Loucy (cell line): Measurements from ENCODE around the gene LRRC4C.

ENCODE experiments used
- H2AFZ ChIP-seq: fragments of 200-600 bp; sonication (generic); 2 replicates; pipeline ENCODE4 v1.6.0; 2016; ENCODE audit warnings: antibody characterized with exemption, mild to moderate bottlenecking, low read length, moderate library complexity
- H3F3A ChIP-seq: fragments of 200-600 bp; 2 replicates; pipeline ENCODE4 v1.6.0; 2016; ENCODE audit warnings: antibody characterized with exemption, low read depth, mild to moderate bottlenecking
- H3K27me3 ChIP-seq: fragments of 200-600 bp; sonication (generic); 2 replicates; pipeline ENCODE4 v1.6.1; 2014; ENCODE audit warnings: low read length, mild to moderate bottlenecking; ENCODE audit not compliant: insufficient read depth, poor library complexity, severe bottlenecking
- H3K36me3 ChIP-seq: fragments of 200-600 bp; sonication (generic); 2 replicates; pipeline ENCODE4 v1.6.1; 2016; ENCODE audit warnings: low read length; ENCODE audit not compliant: insufficient read depth
- H3K4me1 ChIP-seq: fragments of 200-600 bp; sonication (generic); 2 replicates; pipeline ENCODE4 v1.5.1; 2014; ENCODE audit warnings: low read length, mild to moderate bottlenecking; ENCODE audit not compliant: insufficient read depth, poor library complexity, severe bottlenecking
- H3K4me2 ChIP-seq: fragments of 200-600 bp; sonication (generic); 2 replicates; pipeline ENCODE4 v1.6.0; 2014; ENCODE audit warnings: antibody characterized with exemption, low read length, low read depth, mild to moderate bottlenecking; ENCODE audit not compliant: poor library complexity, severe bottlenecking
- H3K4me3 ChIP-seq: fragments of 200-600 bp; sonication (generic); 2 replicates; pipeline ENCODE4 v1.5.1; 2014; ENCODE audit warnings: low read length, mild to moderate bottlenecking, mixed read lengths; ENCODE audit not compliant: poor library complexity, severe bottlenecking
- H3K79me2 ChIP-seq: fragments of 200-600 bp; sonication (generic); 2 replicates; pipeline ENCODE4 v1.6.1; 2014; ENCODE audit warnings: low read length; ENCODE audit not compliant: insufficient read depth
- H3K9ac ChIP-seq: fragments of 200-600 bp; sonication (generic); 2 replicates; pipeline ENCODE4 v1.6.0; 2014; ENCODE audit warnings: mild to moderate bottlenecking, low read depth, low read length, moderate library complexity; ENCODE audit not compliant: poor library complexity, severe bottlenecking
- H3K9me2 ChIP-seq: fragments of 200-600 bp; sonication (generic); replicated peaks from 2 replicates; pipeline ENCODE4 v1.6.1; 2016; ENCODE audit warnings: low read depth, low read length, mixed read lengths
- H3K9me3 ChIP-seq: fragments of 200-600 bp; sonication (generic); 2 replicates; pipeline ENCODE4 v1.6.1; 2014; ENCODE audit warnings: mild to moderate bottlenecking, antibody characterized with exemption, low read length, low read depth; ENCODE audit not compliant: insufficient read depth
- H4K20me1 ChIP-seq: fragments of 200-600 bp; sonication (generic); 2 replicates; pipeline ENCODE4 v1.6.0; 2014; ENCODE audit warnings: antibody characterized with exemption, low read length, mild to moderate bottlenecking; ENCODE audit not compliant: insufficient read depth, poor library complexity, severe bottlenecking
- CTCF ChIP-seq: fragments of 200-600 bp; sonication (generic); conservative IDR thresholded peaks from 2 replicates; pipeline ENCODE4 v1.5.1; 2014; ENCODE audit warnings: mild to moderate bottlenecking, antibody characterized with exemption, low read length
- EZH2phosphoT487 ChIP-seq: fragments of 200-600 bp; IDR thresholded peaks from 2 replicates; pipeline ENCODE4 v1.6.1; 2018; ENCODE audit warnings: antibody characterized with exemption, mild to moderate bottlenecking, moderate library complexity, borderline replicate concordance

LRRC4C gene

GRCh38 chr11:41281131-41281742 lies 178.2 kb downstream of the LRRC4C start:
- H4K20me1 ChIP-seq = no peaks in the 10 kb centered on the region
- no peak overlapping the region for H2AFZ ChIP-seq
- H3K36me3 ChIP-seq = no peaks in the 10 kb centered on the region
- H3K27me3 ChIP-seq = no peaks in the 10 kb centered on the region
- no peak overlapping the region for H3K4me2 ChIP-seq
- H3K4me1 ChIP-seq = no peaks in the 10 kb centered on the region
- H3K79me2 ChIP-seq = no peaks in the 10 kb centered on the region
- no peak overlapping the region for H3K9ac ChIP-seq
- H3K9me3 ChIP-seq = no peaks in the 10 kb centered on the region
- H3K4me3 ChIP-seq = no peak overlapping the region
- H3K9me2 ChIP-seq = no peaks in the 10 kb centered on the region
- H3F3A ChIP-seq = no peaks in the 10 kb centered on the region
- TF ChIP-seq EZH2phosphoT487 = no peak
- no peak for TF ChIP-seq CTCF

GRCh38 chr11:41274831-41275230 lies 184.6 kb downstream of the LRRC4C start:
- H3K4me3 ChIP-seq = no peak overlapping the region
- H3K9me3 ChIP-seq = no peaks in the 10 kb centered on the region
- no peaks in the 10 kb centered on the region for H3K9me2 ChIP-seq
- no peaks in the 10 kb centered on the region for H4K20me1 ChIP-seq
- no peak overlapping the region for H3K4me2 ChIP-seq
- no peak for TF ChIP-seq EZH2phosphoT487
- H3K4me1 ChIP-seq = no peaks in the 10 kb centered on the region
- no peaks in the 10 kb centered on the region for H3K36me3 ChIP-seq
- no peaks in the 10 kb centered on the region for H3K27me3 ChIP-seq
- no peak overlapping the region for H3K9ac ChIP-seq
- no peaks in the 10 kb centered on the region for H3F3A ChIP-seq
- no peaks in the 10 kb centered on the region for H3K79me2 ChIP-seq
- no peak overlapping the region for H2AFZ ChIP-seq

- no peak overlapping the region for H3K4me3 ChIP-seq
- H3K27me3 ChIP-seq = no peaks in the 10 kb centered on the region
- H3K9me2 ChIP-seq = no peaks in the 10 kb centered on the region
- H3F3A ChIP-seq = no peaks in the 10 kb centered on the region
- no peaks in the 10 kb centered on the region for H3K36me3 ChIP-seq
- H4K20me1 ChIP-seq = no peaks in the 10 kb centered on the region
- H3K9me3 ChIP-seq = no peaks in the 10 kb centered on the region
- H3K4me1 ChIP-seq = no peaks in the 10 kb centered on the region
- H3K79me2 ChIP-seq = no peaks in the 10 kb centered on the region
- TF ChIP-seq EZH2phosphoT487 = no peak
- no peak for TF ChIP-seq CTCF
- no peak overlapping the region for H2AFZ ChIP-seq
- no peak overlapping the region for H3K4me2 ChIP-seq
- no peak overlapping the region for H3K9ac ChIP-seq
Measured at GRCh38 chr11:41273908-41274307, 185.5 kb downstream of the LRRC4C start.

- no peak for TF ChIP-seq CTCF
- TF ChIP-seq EZH2phosphoT487 = no peak
Measured at GRCh38 chr11:41267451-41267850, 192.0 kb downstream of the LRRC4C start.

More at GRCh38 chr11:41267451-41267850, 192.0 kb downstream of the LRRC4C start:
- H3K79me2 ChIP-seq = no peaks in the 10 kb centered on the region
- H3K4me1 ChIP-seq = no peaks in the 10 kb centered on the region
- no peaks in the 10 kb centered on the region for H3K9me3 ChIP-seq
- H3F3A ChIP-seq = no peaks in the 10 kb centered on the region
- no peaks in the 10 kb centered on the region for H3K9me2 ChIP-seq
- no peak overlapping the region for H2AFZ ChIP-seq
- H3K4me2 ChIP-seq = no peak overlapping the region
- H3K36me3 ChIP-seq = no peaks in the 10 kb centered on the region
- no peak overlapping the region for H3K9ac ChIP-seq
- H3K4me3 ChIP-seq = no peak overlapping the region
- no peaks in the 10 kb centered on the region for H3K27me3 ChIP-seq
- no peaks in the 10 kb centered on the region for H4K20me1 ChIP-seq
